Choroid plexus epithelial cell (primary cell): Measurements from ENCODE around the gene KRTAP1-1.
A peak's percentile ranks its signal among the peaks of the same experiment; 100 is the strongest.
"Not testable (repeated sequence)": the region's sequence is repeated elsewhere in the genome, so short reads cannot be mapped to it uniquely, and the experiment has no call there.

Experiments
- DNase-seq: peaks from one replicate; pipeline ENCODE4 v3.0.0-alpha.2; 2010; ENCODE audit warnings: low read depth
- H3K4me3 ChIP-seq: 2 replicates; pipeline ENCODE4 v1.5.1; 2011; ENCODE audit warnings: low read depth, mild to moderate bottlenecking, control low read depth, low read length, moderate library complexity
- CTCF ChIP-seq: conservative IDR thresholded peaks from 2 replicates; pipeline ENCODE4 v1.5.1; 2011; ENCODE audit warnings: low read depth, mild to moderate bottlenecking, control low read depth, inconsistent platforms, low read length, moderate library complexity

KRTAP1-1 gene

DNA sequence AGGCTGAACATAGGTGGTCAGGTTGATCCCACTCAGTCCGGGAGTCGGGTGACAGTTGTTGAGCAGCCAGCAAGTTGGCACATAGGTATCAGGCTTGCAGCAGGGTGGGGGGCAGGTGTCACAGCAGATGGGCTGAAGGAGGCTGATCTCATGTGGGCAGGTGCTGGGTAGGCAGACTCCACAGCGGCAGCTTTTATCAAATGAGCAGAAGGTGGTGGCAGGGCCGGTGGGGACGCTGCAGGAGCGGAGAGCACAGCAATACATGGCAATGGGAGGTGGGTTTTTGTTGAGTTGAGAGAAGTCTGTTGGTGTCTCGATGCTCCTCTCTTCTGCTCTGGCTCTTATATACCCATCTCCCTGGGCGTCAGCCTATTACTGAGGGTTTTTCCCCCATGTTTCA, 32.4 kb downstream of the KRTAP1-1 start, which contains the start of gene KRTAP3-1:
Gene KRTAP3-1 (minus strand): TSS at position 318 of the 400 bp plus-strand sequence. CDS start 54 bp downstream, at position 264.
- no peak within 1 kb of the TSS for H3K4me3 ChIP-seq
- TF ChIP-seq CTCF = no peak
- no peak for DNase-seq

- no peak for DNase-seq
- no peak overlapping the region for H3K4me3 ChIP-seq
- TF ChIP-seq CTCF = no peak
Observed at GRCh38 chr17:41004397-41004796, 36.9 kb downstream of the KRTAP1-1 start.

GRCh38 chr17:41003926-41004325, 37.3 kb downstream of the KRTAP1-1 start:
- DNase-seq = no peak
- TF ChIP-seq CTCF = no peak
- no peak overlapping the region for H3K4me3 ChIP-seq

- peak; percentile 28 for DNase-seq
- H3K4me3 ChIP-seq = no peak overlapping the region
- TF ChIP-seq CTCF = no peak
Observed at GRCh38 chr17:41002814-41003213, 38.4 kb downstream of the KRTAP1-1 start.

DNA sequence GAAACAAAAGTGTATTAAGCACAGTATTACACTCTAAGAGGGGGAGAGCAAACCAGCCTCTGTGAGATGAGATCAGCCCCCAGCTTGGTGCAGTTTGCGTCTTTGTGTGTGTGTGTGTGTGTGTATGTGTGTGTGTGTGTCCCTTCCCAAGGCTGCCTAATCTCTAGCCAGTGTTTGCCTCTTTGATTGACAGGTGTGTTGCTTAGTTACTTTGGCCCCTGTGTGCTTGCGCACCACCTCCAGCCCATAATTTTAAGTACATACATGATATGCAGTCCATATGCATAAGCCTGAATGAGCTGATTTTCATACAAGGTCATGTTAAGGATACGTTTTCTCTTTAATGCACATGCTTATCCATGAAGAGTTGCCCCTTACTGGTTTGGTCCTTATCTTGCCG, 39.5 kb downstream of the KRTAP1-1 start:
- DNase-seq = no peak
- H3K4me3 ChIP-seq = no peak overlapping the region
- no peak for TF ChIP-seq CTCF

GRCh38 chr17:40999563-40999962, 41.7 kb downstream of the KRTAP1-1 start, which contains the start of gene KRTAP3-2:
Gene KRTAP3-2 (minus strand): TSS chr17:40999906. CDS start chr17:40999853, 53 bp downstream.
- not testable (repeated sequence) for H3K4me3 ChIP-seq

DNA sequence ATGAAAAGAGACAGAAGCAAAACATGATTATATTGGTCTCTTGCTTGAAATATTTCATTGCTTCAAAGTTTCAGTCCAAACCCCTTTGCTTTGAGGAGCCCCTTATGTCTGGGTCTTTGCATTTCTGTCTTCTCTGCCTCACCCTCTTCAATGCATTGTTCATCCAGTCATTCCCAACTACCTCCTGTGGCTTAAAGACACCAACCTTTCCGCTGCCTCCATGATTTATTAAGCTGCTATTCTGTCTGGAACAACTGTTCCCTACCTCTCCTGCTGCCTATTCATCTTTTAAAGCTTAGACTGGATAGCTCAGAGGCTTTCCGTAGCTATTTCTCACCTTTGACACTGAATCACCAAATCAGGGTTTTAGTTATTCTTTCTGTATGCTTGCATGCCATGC, 43.9 kb downstream of the KRTAP1-1 start:
- no peak overlapping the region for H3K4me3 ChIP-seq
- TF ChIP-seq CTCF = no peak
- DNase-seq = no peak

More at GRCh38 chr17:40999563-40999962, 41.7 kb downstream of the KRTAP1-1 start, which contains the start of gene KRTAP3-2:
- DNase-seq = not testable (repeated sequence)
